GM18868 (cell line): ENCODE data around the gene CRTAC1.

ENCODE experiments used
- ATAC-seq: cut with Tn5 transposase; IDR thresholded peaks from one replicate; pipeline ENCODE4 v1.9.1; 2021; ENCODE audit warnings: mild to moderate bottlenecking, moderate library complexity; ENCODE audit not compliant: unreplicated experiment

The CRTAC1 gene

DNA sequence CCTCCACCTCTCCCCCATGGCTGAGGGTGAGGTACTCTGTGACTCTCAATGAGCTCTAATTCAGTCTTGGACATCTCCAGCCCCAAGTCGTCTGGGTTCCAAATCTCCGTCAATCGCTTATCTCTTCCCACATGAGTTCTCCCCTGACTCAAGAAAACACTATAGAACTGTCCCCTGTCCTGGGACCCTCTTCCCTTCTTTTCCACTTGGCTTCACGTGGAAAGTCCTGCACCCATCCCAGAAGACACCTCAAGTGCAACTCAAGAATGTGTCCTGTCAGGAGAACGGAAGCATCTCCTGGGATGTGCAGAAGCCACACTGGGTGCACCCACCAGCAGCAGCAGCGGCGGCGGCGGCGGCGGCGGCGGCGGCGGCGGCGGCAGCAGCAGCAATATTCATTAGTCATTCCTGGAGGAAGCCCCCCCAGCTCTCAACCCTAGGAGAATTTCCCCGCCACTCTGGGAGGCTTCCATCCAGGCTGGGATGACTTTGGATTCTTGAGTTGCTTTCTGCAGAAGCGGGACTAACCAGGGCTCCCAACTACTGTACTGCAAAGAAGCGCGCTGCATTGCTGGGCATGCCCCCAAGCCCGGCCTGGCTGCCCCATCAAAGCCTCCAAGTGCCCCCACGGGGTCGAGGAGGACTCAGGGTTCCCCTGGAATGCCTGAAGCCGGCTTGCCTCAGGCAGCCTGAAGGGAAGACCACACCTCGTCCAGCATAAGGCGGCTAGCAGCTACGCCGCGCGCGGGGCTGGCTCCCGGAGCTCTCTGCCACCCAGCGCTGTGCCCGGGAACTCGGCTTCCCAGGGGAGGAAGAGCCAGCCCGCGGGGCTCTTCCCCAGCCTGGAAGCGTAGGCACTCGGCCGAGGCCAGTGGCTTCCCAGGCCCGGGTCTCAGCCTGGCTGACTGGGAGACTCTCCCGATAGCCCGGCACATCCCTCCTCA is 1.0 kb downstream of the CRTAC1 start:
- ATAC-seq: no peak

DNA sequence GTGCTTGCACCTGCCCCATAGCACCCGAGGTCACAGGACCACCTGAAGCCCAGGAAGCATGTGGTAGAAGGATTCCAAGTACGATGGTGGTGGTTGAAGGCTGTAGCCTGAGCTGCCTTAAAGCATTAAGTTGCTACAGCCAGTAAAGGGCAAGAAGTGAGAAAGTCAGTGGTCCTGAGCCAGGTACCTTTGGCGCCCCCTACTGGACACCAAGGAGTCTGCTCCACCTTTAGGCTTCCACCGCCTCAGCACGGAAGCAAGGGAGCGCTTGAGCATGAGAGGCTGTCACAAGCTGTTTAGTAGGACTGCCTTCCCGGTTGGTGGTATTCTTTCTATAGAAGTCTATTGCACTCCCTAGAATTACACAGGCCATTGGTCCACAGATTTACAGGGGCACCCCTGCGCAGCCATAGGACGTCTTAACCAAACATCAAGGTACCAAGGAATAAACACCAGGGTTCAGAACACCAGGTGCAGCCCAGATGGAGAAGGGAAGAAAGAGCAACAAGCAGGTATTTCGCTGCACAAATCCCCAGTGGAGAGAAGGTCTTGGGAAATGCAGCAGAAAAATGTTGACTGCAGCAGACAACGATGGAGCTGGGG is 2.2 kb downstream of the CRTAC1 start:
- ATAC-seq: peak; percentile 66

DNA sequence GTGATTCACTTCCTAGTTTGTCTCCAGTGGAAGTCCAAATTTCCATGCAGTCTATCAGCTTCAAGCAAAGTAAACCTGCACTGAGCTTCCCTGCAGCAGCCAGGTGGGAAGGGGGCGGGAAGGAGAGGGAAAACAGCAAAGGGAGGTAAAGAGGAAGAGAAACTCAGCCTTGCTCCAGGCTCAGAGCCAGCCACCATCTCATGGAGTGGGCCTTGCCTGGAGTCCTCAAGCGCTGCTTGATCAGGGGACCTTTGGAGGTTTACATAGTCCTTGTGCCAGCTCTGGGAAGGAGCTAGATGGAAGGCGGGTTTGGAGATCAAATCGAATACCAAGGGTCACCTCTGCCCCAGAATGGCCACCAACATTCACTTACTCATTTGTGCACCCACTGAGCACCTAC is 7.4 kb downstream of the CRTAC1 start:
- ATAC-seq: no peak

DNA sequence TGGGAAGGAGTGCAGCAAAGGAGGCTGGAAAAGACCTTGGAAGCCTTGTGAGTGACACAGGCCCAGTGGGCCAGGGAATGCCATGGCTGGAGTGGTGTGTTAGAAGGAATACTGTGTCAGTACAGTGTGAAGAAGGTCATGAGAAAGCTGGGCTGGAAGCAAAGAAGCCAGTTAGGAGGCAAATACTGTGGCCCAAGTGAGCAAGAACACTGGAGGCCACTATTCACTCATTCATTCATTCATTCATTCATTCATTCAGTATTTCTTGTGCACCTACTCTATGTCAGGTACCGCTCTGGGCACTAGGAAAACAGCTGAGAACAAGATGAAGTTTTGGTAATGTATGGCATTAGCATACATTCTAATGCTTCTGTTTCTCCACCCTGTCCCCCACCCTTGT is 9.6 kb downstream of the CRTAC1 start:
- ATAC-seq: no peak

DNA sequence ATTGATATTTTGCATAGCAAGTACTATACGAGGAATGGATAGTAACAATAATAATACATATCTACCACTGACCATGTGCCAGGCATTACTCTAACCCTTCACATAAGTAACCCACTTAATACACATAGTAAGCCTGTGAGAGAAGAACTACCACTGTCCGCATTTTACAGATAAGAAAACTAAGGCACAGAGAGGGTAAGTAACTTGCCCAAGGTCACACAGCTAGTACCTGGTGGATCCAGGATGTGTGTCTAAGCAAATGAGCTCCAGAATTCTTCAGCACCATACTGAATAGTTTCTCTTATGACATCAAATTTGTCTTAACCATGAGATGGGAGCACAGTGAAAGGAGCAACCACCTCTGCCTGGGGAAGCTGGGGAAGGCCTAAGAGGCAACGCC is 10.2 kb downstream of the CRTAC1 start:
- ATAC-seq: no peak

DNA sequence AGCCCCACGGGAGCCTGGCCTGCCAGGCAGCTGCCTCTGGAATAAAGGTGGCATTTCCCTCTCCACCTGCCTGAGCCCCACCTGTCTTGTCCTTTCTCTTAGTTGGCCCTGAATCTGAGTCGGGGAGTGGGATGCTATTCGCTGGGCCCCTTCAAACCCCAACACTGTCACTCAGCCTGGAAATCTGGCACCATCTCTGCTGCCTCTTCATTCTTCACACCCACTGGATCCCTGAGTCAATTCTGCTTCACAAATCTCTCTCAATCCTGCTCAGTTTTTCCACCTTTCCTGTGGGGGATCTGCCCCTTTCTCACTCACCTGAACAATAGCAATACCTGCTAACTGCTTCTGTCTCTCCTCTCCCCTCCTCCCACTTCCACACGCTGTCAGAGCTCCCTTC is 10.6 kb downstream of the CRTAC1 start:
- no peak for ATAC-seq

DNA sequence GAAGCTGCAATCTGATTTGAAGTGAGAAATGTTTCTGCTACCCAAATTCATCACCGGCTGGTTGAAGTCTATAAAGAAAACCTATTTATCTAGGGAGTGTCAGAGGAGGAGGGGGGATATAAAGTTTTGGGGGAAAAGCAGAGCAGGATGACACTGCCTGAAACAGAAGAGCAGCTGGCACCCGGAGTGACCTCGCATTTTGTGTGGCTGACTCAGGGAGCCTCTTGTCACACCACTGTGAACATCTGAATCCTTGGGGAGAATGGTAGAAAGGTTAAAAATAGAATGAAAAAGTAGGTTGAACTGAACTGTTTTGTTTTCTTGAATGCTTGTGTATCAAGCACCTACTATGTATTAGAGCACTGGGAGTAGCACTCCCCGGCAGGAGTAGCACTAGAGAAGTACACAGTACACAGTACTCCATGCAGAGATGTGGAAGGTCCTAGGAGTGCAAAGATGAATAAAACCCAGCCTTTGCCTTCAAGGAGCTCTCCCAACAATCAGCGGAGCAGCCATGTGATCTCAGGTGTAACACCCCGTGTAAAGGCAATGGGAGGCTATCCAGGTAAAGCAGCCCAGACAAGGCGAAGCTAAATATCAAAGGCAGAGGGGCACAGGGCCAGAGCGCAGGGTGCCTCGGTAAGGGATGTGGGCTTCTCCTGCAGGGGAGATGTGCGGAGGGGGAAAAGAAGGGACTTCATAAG is 13.5 kb downstream of the CRTAC1 start:
- no peak for ATAC-seq

DNA sequence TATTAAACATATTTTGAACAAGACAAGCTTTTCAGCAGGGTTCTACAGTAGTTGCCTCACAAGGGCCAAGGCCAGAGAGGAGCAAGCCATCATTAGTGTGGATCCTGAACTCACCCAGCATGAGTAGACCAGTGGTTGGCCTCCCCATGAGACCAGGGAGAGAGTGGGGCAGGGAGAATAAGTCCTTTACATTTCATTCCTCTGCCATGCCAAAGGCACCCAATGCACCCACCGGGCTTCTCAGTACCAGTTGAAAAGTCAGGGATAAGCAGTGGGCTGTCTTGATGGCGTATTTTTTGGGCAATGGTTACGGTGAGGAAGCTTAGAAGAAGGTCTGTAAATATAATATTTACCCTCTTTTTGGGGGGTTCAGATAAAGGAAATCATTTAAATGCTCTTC is 16.6 kb downstream of the CRTAC1 start:
- ATAC-seq: no peak

DNA sequence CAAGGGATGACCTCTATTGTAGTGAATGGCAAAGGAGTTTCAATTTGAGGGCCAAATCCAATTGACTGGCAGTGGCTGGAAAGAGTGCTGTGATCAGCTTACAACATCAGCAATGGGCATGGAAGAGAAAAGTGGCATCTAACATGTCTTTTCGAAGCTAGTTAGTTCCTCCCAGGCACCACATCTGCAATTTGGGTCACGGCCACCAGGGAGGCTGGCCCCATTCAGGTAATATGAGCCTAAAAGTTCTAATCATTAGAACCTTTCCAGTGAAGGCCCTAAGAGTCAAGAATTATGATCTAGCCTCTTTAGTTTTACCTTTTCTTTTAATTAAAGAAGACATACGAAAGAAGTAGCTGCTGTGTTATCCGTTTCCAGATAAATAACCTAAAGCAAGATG is 17.3 kb downstream of the CRTAC1 start:
- no peak for ATAC-seq

DNA sequence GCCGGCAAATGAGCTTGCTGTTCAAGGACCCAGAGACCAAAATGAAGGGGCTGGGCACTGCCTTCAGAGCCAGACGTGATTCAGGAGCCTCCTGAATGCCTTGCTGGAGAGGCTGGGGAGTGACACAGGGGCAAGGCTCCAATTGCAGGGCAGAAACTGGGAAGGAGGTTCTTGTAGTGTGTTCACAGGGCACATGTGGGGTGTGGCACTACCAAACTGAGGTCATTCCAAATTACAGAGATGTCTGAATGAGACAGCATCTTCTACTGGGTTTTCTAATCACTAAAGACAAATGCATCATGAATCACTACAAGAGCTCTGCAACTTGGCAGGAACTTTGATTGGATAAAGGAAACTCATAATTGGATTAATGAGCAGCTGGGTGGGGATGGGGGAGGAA is 17.8 kb downstream of the CRTAC1 start:
- no peak for ATAC-seq

DNA sequence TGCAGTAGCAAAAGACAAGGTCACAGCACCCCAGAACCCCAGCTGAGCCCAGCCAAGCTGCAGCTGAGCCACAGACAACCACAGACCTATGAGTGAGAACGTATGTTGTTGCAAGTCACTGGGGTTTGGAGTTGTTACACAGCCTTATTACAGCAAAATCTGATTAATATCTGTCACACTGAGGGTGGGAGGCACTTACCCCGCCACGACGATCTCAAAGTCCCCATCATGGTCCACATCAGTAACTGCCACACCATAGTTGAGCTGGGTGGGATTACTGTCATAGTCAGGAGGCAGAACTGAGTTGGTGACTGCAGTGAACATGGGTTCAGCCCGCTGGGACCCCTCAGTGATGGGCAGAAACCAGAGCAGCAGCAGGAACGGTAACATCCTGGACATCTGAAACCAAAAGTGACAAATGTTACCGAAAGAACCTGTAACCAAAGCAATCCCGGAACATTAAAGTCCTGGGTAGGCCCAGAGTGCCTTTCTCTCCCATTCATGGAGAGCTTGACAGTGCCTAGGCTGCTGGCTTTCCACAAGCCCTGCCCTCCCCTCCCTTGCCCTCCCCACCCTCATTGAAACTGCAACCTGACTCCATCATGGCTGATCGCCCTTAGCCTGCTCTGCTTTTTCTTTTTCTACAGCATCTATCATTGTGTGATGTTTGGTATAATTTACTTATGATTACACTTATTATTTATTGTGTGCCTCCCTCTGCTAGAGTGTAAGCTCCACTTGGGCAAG is 19.3 kb downstream of the CRTAC1 start:
- no peak for ATAC-seq

DNA sequence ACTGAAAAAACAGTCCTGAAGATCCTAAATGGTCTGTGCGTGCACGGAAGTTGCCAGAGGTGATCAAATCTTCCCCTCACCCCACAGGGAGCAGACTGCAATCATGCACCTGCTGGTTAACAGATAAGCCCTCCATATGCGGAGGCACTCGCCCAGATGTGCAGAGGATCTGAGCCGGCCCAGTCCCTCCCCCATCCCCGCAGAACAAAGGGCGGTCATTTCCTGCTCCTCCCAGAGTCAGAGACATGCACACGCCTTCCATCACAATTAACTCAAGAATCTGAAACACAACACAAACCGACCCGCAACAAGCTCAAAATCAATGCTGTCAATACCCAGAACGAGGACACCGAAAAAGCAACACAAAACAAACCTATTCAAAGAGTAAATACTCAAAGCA is 24.2 kb downstream of the CRTAC1 start:
- no peak for ATAC-seq

DNA sequence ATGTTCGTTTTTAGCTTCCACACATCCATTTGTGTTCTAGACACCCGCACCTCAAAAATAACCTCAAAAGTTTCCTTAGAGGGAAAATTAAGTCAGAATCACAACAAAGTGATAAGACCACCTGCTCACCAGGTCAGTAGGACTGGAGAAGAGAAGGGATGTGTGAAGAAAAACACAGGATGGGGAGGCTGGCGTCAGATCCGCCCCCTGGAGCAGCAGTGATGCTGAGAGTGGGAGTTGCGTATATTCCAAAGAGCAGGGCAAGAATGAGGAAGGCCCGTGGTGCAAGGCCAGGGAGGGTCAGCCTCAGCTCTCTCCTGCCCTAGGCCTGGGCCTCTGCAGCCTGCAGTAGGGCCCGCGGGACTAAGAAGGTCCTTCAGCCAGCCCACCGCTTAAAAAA is 28.7 kb downstream of the CRTAC1 start:
- no peak for ATAC-seq

DNA sequence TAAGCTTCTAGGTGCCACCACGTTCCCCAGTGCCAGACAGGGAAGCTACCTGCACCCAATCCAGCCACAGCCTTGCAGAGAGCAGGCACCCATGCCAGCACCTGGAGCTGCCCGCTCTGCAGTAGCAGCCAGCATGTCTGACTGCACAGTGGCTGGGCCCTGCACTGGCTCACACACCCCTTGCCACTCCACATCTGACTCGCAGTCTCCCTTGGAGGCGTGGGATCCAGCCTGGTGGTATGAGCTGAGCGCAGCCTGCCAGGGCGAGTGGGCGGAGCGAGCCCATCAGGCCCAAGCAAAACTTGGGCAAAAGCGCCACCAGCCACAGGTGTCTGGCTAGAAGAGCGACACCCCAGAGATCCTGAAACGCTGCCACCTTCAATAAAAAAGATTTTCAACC is 30.1 kb downstream of the CRTAC1 start:
- ATAC-seq: no peak

DNA sequence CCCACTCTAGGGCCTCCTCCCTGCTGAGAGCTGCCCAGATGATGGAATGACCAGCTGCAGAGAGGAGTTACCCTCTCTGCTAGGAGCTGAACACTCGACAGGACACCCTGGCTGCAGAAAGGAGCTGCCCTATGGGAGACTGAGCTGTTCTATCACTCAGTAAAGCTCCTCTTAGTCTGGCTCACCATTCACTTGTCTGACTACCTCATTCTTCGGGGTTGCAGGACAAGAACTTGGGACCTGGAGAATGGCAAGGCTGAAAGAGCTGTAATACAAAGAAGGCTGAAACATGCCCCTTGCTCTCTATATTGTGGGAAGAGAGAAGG is 30.5 kb downstream of the CRTAC1 start:
- no peak for ATAC-seq

DNA sequence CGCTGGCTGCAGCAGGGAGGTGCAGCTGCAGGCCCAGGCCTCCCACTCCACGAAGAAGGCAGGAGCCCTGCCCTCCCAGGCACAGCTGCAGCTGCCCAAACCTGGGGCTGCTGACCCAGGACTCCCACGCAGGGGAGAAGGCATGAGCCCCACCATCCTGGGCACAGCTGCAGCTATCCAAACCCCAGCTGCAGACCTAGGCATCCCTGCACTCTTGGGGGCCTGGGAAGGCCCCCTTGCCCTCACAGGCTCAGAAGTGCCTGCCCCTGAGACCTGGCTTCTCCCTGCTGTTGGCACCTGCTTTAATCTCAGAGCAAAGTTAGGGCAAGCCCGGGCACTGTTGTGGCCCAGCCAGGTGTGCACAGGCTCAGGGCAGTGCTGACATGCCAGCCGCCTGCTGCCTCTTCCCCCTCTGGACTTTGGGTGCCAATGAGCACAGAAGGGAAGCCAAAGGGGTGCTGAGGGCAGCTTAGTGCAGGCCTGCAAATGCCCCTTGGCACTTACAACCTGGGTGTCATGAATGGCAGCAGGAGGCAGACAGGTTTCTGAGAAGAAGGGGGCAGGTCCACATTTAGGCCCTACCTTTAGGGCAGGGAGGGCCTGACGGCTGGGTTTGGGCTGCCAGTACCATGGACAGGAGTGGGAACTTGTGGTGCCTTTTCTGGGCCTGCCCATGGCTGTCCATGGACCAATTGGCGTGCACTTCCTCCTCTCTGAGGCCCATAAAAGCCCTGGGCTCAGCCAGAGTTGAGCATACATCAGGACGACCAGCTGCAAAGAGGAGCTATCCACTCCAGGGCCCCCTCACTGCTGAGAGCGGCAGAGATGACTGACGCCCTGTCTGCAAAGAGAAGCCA is 31.1 kb downstream of the CRTAC1 start:
- ATAC-seq: no peak

DNA sequence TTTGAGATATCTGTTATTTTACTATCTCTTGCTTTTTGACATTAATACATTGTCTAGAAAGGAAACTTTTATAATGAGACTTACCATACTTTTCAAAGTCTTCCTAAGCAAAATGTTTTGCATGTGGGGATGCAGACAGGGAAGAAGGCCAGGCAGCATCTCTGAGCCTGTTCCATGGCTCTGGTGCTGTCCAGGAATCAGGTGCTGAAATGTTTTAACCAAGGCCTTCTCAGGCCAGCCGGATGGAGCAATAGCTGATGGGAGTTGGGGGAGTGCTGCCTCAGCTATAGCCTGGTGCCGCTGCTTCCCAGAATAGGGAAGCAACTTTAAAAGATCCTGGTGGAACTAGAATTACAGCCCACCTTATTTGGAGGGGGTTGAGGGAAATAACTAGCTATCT is 38.5 kb downstream of the CRTAC1 start:
- ATAC-seq: no peak

DNA sequence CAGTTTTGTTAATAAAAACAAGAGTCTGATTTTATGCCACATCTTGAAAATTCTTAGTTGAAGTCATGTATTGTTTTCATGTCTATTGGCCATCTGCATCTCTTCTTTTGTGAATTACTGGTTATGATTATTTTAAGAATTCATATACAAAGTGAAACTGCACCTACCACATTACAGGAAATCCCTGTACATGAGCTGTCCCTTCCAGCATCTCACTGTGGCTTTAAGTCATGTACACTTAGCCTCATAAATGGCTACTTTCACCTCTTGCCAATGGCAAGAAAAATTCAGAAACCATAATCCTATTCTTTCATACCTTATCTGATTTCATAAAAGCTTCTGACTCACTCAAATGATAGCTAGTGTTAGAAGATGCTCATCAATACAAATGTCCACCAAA is 48.6 kb downstream of the CRTAC1 start:
- no peak for ATAC-seq

DNA sequence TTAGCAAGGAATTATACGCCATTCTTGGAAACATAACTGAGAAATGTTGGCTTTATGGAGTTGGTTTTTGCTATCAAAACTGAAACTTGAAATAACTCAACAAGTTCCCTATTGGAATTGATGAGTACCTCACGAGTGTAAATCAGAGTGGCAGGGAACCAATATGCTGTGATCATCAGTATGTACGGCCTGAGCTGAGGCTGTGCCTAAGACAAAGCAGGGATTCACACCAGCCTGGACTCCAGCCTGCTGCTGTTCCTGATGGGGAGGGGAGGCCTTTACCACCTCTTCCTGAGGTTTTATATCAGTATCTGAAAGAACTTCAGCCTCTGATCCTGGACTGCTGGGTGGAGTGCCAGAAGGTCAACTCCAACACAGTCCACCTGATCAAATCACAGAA is 52.7 kb downstream of the CRTAC1 start:
- ATAC-seq: no peak

DNA sequence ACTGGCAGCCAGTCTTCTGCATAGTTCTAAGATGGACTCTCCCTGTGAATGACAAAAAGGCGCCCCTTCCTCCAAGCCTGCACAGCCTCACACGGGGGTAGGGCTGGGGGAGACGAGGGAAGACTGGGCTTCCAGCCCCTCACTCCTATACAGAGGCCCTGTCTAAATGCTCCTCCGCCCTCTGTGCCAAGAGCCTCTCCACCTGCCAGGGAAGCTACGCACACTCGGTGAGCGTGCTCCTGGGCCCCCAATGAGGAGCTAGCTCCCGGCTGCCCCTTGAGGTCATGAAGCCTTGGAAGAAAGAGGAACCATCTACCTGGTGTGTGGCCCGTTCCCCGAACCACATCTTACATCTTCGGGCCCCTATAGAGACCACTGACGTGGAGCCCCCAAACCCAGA is 54.8 kb downstream of the CRTAC1 start:
- no peak for ATAC-seq
